Brain microvascular endothelial cell (primary cell): ENCODE data around the gene CLTC.

Source experiments
- DNase-seq: peaks from one replicate; pipeline ENCODE4 v3.0.0-alpha.2; 2020
- H3K27ac ChIP-seq: fragments of 250-450 bp; sonication (Bioruptor Pico); 2 replicates; pipeline ENCODE4 v1.5.1; 2020; ENCODE audit warnings: mild to moderate bottlenecking, moderate library complexity
- H3K27me3 ChIP-seq: fragments of 250-450 bp; sonication (Bioruptor Pico); replicated peaks from 2 replicates; pipeline ENCODE4 v1.5.1; 2020; ENCODE audit warnings: mild to moderate bottlenecking
- H3K36me3 ChIP-seq: fragments of 250-450 bp; sonication (Bioruptor Pico); replicated peaks from 2 replicates; pipeline ENCODE4 v1.5.1; 2020; ENCODE audit warnings: mild to moderate bottlenecking
- H3K4me3 ChIP-seq: 2 replicates; pipeline ENCODE4 v1.5.1; 2011; ENCODE audit warnings: low read depth, mild to moderate bottlenecking, control low read depth, low read length, moderate library complexity
- CTCF ChIP-seq: IDR thresholded peaks from 2 replicates; pipeline ENCODE4 v1.5.1; 2011; ENCODE audit warnings: low read depth, mild to moderate bottlenecking, moderate library complexity, low read length, control low read depth, inconsistent platforms; ENCODE audit errors: missing control alignments
- in situ Hi-C: cut with HindIII; loops from 2 replicates; pipeline ENCODE4 v1.10.0; 2017; ENCODE audit warnings: low sequenced_read_pairs, low pct_ligation_motif_present

The CLTC gene

GRCh38 chr17:59707971-59708430 lies 88.3 kb downstream of the CLTC start:
- Histone ChIP-seq H3K27ac (peak overlapping the region; percentile 90), H3K36me3 (no peaks in the 10 kb centered on the region), H3K27me3 (no peaks in the 10 kb centered on the region), H3K4me3 (peak overlapping the region; percentile 95)
- TF ChIP-seq CTCF = no peak
- in situ Hi-C loops = no loop called here
- no peak for DNase-seq

- H3K27ac ChIP-seq = no peak overlapping the region
- in situ Hi-C loops = no loop called here
- no peak for TF ChIP-seq CTCF
Observed at GRCh38 chr17:59711936-59712335, 92.2 kb downstream of the CLTC start.

GRCh38 chr17:59712862-59713261 lies 93.2 kb downstream of the CLTC start:
- TF ChIP-seq CTCF = no peak
- in situ Hi-C loops = no loop called here
- Histone ChIP-seq H3K27ac (no peak overlapping the region), H3K27me3 (no peaks in the 10 kb centered on the region), H3K4me3 (no peak overlapping the region), H3K36me3 (peaks cover 3% of the 10 kb centered on the region)
- no peak for DNase-seq

More at GRCh38 chr17:59711936-59712335, 92.2 kb downstream of the CLTC start:
- H3K27me3 ChIP-seq = no peaks in the 10 kb centered on the region
- no peaks in the 10 kb centered on the region for H3K36me3 ChIP-seq
- no peak overlapping the region for H3K4me3 ChIP-seq
- no peak for DNase-seq

- H3K4me3 ChIP-seq = no peak overlapping the region
- in situ Hi-C loops = no loop called here
- H3K36me3 ChIP-seq = peaks cover 3% of the 10 kb centered on the region
- no peaks in the 10 kb centered on the region for H3K27me3 ChIP-seq
- no peak for DNase-seq
- H3K27ac ChIP-seq = no peak overlapping the region
- no peak for TF ChIP-seq CTCF
Observed at GRCh38 chr17:59714255-59714654, 94.6 kb downstream of the CLTC start.

- in situ Hi-C loops = no loop called here
- Histone ChIP-seq H3K27ac (no peak overlapping the region), H3K36me3 (peaks cover 3% of the 10 kb centered on the region), H3K27me3 (no peaks in the 10 kb centered on the region), H3K4me3 (no peak overlapping the region)
- no peak for TF ChIP-seq CTCF
- no peak for DNase-seq
Observed at GRCh38 chr17:59716427-59716826, 96.7 kb downstream of the CLTC start.

GRCh38 chr17:59719526-59719925 lies 99.8 kb downstream of the CLTC start:
- no peak overlapping the region for H3K4me3 ChIP-seq
- H3K27ac ChIP-seq = no peak overlapping the region
- H3K36me3 ChIP-seq = peaks cover 3% of the 10 kb centered on the region
- DNase-seq = no peak
- no peaks in the 10 kb centered on the region for H3K27me3 ChIP-seq
- TF ChIP-seq CTCF = no peak
- in situ Hi-C loops = no loop called here
